Measurements from ENCODE around the gene IL23R.

Gene IL23R

DNA sequence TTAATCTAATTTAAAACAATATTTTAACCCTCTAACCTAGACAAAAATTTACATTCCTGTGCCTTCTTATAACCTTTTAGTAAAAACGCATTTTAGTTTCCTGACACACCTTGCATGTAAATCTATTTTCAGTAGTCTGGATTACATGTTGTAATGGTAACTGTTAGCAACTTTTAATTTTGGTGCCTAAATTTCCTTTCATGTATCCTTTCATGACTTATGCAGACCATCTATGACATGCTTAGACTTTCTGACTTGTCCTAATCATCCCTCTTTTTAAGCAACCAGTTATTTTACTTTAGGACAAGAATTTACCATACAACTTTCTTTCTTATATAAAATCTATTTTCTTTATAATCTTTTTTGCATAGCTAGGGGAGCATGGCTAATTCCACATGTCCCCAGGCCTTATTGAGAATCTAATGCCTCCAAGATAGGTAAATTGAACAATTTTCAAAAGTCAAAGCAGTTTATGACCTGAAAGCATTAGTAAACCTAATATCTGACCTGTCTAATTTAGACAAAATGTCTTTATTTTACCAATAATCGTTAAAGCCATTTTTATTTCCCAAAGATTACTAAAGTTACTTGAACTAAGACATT lies 83.9 kb downstream of the IL23R start:
- no peak for DNase-seq

DNA sequence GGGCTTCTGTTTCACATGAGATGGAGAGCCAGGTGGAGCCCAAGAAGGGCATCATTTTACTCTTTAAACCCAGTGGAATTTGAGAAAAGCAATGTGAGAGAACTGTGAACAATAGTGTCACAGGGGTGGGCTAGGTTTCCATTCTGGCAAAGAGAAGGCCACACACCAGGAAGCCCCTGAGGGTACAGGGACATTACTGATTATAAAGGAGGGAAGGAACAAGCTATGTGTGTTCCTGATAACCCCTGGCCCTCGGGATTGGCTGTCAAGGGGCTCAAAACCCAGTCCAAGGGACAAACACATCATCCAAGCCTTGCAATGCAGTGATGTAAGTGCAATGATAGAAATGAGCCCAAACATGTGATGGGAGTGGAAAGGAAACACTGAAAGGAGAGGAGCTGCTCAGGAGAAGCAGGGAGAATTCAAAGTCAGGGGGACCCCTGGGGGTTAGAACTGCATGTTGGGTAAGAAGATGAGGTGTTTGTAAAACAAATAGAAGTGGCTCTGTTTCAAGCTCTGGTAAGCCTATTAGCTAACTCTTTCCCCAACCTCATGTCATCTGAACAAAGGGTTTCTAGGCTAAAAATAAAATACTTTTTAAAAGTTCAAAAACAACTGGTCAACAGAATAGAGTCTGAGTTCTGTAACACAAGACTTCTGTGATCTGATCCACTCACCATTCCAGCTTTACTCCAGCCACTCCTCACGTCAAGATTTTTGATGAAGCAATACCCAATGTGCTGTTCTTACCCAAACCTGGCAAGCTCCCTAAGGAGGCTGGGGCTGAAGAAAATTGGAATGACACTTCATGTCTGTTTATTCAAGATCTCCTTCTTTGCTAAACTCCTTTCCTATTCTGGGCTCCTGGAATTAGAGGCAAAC lies 90.3 kb downstream of the IL23R start:
- DNase-seq = no peak

DNA sequence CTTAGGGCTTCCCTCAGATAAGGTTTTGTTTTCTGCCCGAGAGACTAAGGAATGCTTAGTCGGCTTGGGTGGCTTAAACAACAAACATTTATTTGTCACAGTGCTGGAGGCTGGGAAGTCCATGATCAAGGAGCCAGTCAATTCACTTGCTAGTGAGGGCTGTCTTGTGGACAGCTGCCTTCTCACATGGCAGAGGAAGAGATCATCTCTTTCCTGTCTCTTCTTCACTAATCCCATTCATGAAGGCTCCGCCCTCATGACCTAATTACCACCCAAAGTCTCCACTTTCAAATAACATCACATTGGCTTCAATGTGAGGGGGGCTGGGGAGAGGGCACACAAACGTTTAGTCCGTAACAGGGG lies 90.9 kb downstream of the IL23R start:
- no peak for DNase-seq

DNA sequence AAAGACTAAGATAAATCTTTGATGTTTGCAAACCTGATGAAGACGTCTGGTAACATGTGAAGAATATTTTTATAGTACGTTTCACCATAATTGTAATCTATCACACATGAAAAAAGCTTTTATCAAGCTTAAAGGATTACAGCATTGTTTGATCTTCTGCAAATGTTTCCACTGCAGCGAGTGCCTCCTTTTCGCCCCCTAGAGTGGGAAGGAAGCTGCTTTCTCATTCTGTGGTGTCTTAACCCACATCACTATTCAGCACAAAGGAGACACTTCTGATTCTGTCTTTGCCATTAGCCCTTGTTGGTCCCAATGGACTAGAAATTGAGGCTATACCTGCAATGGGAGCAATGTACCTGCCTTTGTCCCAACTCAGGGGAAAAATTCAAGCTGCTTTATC lies 95.4 kb downstream of the IL23R start:
- DNase-seq = no peak

DNA sequence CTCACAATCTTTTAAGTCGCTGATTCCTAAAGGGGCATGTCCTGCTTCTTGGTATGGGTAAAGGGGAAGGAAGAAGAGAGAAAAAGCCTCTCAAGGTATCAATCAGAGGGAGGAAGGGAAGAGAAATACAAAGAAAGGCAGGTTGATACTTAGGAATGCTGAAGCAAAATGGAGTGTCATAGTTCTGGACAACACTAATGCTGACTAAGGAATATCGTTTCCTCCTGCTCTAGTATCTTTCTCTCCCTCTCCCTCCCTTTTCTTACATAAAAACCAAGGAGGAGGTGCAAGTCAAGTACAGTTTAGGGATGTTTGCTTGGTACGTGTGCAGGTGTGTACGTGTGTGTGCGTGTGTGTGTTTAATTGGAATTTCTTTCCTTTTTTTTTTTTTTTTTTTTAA lies 96.5 kb downstream of the IL23R start:
- DNase-seq = no peak

DNA sequence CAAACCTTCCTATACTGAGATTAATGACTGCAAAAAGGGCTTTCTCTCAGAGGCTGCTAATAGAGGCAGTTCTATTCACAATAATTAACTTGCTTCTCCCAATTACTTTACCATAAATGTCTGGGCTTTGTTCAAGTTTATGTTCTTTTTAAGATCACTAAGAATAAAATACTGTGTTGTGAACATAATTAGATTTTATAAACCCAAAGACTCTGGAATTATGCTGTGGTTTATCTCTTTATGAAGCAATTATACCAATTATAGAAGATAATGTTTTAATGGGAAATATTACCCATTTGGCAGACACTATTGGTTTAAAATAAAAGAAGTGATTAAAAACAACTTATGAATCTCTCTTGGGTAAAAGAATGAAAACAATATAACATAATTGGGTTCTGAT lies 97.9 kb downstream of the IL23R start:
- no peak for DNase-seq

DNA sequence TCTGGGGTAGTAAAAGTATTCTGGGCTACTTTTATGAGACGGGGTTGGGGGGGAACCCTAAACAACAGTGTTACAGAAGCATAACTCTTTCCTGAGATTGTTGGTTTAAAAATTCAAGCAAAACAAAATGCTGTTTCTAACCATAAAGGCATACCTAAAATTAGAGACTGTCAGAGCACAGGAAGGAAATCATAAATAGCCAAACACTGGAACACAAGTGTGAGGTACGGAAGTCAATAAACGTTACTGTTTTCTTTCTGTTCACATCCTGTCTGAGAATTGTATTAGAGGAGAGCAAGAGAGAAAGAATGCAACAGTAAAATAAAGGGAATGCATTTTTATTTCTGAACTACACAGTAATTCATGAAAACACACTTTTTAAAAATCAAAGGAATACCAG lies 98.6 kb downstream of the IL23R start:
- DNase-seq = no peak

DNA sequence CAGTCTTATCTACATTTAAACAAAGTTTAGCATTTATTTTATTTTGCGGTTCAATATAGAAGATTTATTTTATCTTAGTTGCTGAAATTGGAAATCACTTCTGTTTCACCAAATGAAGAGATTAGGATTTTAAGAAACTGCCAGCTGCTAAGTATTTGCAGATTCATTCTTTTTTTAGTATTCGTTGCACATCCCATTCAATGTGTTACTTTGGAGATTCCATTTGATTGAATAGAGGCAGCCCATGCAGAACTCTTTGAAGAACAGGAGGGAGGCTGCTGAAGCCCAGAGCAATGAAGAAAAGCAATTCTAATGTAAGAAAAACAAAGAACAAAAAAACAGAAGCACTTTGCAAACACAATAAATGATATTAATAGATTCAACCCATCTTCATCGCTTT lies 102.8 kb downstream of the IL23R start:
- DNase-seq = no peak

DNA sequence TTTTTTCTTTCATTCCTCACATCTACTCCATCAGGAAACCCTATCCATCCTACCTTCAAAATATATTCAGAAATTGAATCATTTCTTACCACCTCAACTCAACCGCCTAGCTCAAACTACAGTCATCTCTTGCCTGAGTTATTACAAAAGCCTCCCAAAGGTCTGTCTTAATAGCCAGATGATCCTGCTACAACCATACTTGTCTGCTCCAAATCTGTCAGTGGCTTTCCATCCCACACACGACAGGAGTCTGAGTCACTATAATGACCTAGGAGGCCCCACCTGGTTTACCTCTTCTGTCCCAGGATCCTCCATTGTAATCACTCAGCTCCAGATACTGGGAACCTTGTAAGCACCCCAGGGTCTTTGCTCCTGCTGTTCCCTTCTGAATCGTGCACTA lies 104.3 kb downstream of the IL23R start:
- DNase-seq = no peak

DNA sequence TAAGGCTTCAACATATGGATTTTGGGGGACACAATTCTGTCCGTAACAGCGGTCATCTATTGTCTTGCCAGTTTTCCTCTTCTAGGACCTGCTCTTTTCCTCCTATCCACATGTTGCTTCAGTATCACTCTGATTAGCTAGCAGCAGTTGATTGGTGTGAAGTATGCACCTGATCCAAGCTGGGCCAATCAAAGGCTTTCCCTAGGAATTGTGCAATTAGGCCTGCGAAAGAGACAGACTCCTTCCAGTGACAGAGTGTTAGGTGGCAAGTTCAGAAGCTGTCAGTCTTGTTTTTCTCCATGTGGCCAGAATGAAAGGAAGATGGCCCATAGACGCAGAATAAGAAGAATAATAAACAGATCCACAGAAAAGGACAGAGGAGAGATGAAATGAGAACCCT lies 107.3 kb downstream of the IL23R start:
- no peak for DNase-seq

DNA sequence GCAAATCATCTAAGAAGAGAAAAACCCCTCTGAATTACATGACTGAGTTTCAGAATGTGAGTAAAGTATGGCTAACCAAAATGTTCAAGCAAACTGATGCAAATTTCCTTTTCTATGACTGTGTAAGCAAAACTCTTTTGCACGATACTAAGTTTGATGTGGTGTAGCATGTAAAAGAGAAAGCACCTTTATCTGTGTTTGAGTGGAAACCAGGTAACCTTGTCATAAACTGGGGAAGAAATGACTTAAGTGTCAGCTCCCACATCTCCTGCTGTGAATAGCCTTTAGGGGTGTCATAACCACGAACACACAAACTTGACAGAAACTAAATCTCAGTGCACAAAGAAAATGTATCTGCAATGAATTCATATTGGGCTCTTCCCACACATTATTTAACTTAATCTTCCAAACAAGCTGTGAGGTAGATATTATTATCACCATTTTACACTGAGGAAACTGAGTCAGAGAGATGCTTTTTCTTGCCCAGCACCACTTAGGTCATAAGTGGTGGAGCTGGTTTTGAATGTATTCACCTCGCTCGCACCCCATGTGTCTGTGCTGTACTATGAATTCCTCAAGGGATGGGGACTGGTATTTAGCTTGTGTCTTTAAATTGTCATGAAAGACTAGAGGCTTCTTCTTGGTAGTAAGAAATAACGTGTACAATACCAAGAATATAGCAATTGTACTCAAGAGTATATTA lies 108.5 kb downstream of the IL23R start:
- DNase-seq = no peak

DNA sequence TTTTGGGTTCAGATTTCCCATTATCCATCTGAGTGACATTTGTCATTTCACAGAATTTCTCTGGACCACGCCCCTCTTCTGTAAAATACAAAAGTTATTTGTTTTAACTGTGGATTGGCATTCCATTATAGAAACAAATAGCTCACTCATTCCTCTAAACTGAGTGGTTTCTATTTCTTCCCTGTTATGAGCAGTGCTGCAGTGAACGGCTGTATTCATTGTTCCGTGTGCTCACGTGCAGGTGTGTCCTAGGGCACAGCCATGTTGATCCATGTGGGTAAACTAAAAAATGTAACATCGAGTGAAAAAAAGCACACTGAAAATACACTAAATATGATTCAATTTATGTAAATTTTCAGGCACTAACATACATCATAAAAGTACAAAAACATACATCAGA lies 114.4 kb downstream of the IL23R start:
- DNase-seq = no peak

DNA sequence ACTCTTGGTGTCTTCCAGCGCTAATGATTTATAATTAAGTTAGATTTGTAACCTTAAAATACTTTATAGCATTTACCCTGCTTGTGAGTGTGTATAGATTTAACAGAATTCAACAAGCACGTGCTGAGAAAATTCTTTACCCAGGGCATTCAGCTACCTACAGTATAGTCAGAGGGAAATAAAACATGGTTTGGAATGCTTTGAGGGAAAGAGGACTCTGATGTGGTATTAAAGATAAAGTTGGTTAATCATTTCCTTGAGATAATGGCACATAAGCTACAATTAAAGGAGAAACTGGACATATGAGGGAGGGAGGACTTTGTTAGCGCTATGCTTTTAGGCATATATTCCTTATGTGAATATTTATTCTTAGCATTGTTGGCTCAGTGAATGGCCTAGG lies 115.0 kb downstream of the IL23R start:
- no peak for DNase-seq

DNA sequence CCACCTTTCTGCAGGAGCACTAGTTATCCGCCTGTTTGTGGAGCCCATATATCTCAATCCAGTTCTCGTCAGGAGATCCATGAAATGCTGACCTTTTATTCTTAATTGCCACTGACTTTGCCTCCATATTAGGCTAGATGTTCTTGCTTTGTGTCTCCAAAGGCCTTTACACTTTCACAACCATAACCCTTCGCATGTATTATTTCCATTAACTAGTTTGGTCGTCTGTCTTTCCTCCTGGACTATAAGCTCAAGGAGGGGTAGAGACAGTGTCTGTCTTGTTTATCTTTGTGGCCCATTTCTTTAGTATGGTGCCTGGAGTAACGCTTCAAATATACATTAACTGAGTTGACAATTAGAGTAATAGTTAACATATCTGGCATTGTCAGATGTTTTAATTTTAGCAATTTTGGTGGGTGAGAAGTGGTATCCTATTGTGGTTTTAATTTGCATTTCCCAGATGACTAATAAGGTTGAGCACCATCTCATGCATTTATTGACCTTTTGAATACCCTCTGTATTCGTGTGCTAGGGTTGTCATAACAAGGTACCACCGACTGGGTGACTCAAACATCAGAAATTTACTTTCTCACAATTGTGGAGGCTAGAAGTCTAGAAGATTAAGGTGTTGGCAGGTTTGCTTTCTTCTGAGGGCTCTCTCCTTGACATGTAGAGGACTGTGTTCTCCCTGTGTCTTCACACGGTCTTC lies 119.7 kb downstream of the IL23R start:
- peak; percentile 4 for DNase-seq

DNA sequence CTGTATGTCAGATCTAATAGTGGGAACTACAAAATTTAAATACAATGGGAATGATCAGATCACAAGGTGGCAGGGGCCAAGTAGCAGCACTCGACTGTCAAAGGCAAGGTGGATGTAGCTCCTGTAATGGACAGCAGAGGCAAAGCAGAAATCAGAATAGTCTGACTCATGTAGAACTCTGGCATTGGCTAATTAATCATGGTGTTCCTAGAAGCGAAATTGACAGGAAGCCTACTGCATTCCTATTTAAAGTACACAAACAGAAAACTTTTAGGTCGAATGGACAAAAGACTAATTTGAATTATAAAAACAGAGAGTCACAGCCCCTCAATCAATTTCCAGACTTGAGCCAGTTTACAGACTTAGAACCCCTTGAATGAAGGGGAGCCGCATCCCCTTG lies 124.0 kb downstream of the IL23R start:
- DNase-seq = no peak

DNA sequence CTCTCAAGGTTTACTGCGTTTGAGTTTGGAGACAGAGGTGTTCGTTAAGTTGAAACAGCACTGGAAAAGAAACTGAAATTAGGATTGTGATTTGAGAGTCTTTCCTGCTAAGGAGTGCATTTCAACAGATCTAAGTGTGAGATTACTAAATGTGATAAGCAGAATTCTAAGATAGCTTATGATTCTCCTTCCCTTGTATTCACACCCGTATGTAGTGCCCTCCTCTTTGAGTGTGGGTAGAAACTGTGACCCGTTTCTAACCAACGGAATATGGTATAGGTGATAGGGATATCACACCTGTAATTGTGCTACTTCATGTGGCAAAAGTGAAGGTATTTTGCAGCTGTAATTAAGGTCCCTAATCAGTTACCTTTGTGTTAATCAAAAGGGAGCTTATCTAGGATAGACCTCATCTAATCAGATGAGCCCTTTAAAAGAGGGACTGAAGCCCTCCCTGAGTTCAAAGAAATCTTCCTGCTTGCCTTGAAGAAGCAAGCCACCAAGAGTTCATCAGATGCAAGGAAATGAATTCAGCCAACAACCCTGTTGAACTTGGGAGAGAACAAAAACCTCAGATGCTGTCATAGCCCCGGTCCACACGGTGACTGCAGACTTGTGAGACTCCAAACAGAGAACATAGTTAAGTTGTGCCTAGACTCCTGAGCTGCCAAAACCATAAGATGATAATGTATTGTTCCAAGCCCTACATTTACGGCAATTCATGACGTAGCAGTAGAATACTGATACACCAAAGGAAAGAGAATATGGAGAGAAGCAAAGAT lies 128.8 kb downstream of the IL23R start:
- DNase-seq = no peak

DNA sequence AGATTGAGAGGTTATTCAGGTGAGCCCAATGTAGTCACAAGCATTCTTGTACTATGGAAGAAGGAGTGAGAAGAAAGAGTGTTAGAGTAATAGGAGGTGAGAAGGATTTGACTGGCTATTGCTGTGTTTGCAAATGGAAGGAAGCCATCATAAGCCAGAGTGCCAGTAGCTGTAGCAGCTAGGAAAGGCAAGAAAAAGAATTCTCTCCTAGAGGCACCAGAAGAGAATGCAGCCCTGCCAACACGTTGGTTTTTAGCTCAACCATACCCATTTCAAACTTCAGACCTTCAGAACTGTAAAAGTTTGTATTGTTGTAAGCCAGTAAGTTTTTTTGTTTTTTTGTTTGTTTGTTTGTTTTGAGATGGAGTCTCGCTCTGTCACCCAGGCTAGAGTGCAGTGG lies 132.5 kb downstream of the IL23R start:
- DNase-seq = no peak

DNA sequence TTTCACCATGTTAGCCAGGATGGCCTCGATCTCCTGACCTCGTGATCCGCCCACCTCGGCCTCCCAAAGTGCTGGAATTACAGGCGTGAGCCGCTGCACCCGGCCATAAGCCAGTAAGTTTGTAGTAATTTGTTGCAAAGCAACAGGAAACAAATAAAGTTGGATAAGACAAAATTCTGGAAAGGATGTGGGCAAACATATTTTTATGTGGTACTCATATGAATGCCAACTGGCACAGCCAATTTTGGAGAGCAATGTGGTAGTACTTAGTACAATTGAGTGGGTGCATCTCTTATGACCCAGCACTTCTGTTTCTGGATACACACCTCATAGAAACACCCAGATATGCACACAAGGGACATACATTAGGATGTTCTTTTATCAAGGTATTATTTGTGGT lies 133.0 kb downstream of the IL23R start:
- no peak for DNase-seq

DNA sequence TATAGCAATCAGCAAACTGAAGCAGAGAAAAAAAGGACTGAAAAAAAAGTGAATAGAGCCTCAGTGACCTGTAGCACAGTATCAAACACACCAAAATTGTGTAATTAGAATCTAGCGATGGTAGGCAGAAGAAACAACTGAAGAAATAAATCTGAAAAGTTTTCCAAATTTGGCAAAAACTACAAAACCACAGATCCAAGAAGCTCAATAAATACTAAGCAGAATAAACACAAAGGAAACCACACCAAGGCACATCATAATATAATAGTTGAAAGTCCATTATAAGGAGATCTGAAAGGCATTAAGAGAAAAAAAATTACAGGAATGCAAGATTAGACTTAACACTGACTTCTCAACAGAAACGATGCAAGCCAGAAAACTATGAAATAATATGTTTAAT lies 134.3 kb downstream of the IL23R start:
- DNase-seq = no peak

DNA sequence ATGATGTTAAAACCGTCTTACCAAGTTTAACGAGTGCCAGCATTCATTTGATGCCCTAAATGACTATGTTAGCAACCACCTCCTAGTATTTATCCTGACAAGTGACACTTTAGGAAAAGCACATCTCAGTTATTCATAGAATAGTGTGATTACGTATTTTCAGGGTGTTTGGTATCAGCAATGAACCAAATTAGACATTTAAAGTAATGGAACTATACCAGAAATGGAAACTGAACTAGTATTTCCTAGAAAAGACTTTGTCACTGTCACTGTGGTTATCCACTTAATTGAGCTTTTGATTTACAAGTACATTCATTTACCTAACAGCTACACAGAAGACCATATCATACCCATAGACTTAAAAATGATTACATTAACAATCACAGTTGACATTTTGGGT lies 137.8 kb downstream of the IL23R start:
- DNase-seq = no peak

DNA sequence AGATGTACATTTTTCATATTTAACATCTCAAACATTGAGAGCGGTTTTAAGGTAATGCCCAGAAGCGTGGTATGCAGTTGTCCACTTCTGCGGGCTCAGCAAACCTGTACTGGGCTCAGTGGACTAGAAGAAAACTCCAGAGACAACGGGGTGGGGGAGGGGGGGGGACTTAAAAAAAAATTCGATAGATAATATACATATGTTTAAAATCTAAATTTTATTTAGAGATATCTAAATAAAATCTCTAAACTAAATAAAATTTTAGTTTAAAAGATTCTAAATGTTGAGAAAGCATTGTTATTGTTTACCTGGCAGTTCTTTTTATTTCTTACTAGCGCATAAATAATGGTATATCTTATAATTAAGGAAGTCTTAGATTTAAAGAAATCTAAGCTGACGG lies 140.3 kb downstream of the IL23R start:
- no peak for DNase-seq

DNA sequence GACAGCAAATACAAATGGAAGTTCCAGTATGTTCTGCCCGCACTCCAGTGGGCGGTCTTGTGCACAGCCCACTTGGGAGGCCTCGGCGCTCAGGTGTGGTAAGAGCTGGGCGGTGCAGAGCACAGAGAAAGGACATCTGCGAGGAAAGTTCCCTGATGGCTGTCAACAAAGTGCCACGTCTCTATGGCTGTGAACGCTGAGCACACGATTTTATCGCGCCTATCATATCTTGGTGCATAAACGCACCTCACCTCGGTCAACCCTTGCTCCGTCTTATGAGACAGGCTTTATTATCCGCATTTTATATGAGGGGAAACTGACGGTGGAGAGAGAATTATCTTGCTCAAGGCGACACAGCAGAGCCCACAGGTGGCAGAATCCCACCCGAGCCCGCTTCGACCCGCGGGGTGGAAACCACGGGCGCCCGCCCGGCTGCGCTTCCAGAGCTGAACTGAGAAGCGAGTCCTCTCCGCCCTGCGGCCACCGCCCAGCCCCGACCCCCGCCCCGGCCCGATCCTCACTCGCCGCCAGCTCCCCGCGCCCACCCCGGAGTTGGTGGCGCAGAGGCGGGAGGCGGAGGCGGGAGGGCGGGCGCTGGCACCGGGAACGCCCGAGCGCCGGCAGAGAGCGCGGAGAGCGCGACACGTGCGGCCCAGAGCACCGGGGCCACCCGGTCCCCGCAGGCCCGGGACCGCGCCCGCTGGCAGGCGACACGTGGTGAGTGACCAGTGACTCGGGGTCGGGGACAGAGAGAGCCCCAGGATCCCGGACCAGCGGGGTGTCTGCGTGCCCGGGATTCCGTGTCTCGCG lies 141.2 kb downstream of the IL23R start, which contains the start of gene IL12RB2:
Gene IL12RB2 (plus strand): TSS at position 623 of the 810 bp plus-strand sequence. CDS start 12,496 bp downstream, outside the sequence.
- no peak for DNase-seq

All from T1000 (cell line).